GM13976 (cell line): ENCODE measurements around the gene AHRR.
"Not testable (repeated sequence)": the region's sequence is repeated elsewhere in the genome, so short reads cannot be mapped to it uniquely, and the experiment has no call there.

Experiments
- DNase-seq: peaks from one replicate; pipeline ENCODE4 v3.0.0; 2012; ENCODE audit warnings: low spot score
- in situ Hi-C: fragments of 300-500 bp; cut with MboI; formaldehyde crosslinking; loops from one replicate; pipeline ENCODE4 v1.12.0; 2022; ENCODE audit warnings: low sequenced_read_pairs, mixed read lengths, inconsistent platforms; ENCODE audit not compliant: unreplicated experiment
- TF ChIP-seq, protein P1 (sequence below): IDR thresholded peaks from 2 replicates; pipeline ENCODE4 v1.5.1; 2012; ENCODE audit warnings: borderline replicate concordance, mild to moderate bottlenecking; ENCODE audit not compliant: insufficient read depth; ENCODE audit errors: extremely low read depth, missing control alignments, control extremely low read depth

The AHRR gene

DNA sequence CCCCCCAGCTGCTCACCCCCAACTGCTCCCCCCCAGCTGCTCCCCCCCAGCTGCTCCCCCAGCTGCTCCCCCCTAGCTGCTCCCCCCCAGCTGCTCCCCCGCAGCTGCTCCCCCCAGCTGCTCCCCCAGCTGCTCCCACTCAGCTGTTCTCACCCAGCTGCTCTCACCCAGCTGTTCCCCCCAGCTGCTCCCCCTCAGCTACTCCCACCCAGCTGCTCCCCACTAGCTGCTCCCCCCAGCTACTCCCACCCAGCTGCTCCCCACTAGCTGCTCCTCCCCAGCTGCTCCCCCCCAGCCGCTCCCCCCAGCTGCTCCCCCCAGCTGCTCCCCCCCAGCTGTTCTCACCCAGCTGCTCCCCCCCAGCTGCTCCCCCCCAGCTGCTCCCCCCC lies 22.8 kb upstream of the AHRR start:
- TF ChIP-seq, protein P1, sequence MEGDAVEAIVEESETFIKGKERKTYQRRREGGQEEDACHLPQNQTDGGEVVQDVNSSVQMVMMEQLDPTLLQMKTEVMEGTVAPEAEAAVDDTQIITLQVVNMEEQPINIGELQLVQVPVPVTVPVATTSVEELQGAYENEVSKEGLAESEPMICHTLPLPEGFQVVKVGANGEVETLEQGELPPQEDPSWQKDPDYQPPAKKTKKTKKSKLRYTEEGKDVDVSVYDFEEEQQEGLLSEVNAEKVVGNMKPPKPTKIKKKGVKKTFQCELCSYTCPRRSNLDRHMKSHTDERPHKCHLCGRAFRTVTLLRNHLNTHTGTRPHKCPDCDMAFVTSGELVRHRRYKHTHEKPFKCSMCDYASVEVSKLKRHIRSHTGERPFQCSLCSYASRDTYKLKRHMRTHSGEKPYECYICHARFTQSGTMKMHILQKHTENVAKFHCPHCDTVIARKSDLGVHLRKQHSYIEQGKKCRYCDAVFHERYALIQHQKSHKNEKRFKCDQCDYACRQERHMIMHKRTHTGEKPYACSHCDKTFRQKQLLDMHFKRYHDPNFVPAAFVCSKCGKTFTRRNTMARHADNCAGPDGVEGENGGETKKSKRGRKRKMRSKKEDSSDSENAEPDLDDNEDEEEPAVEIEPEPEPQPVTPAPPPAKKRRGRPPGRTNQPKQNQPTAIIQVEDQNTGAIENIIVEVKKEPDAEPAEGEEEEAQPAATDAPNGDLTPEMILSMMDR, result no peak
- in situ Hi-C loops, result no loop called here
- no peak for DNase-seq

DNA sequence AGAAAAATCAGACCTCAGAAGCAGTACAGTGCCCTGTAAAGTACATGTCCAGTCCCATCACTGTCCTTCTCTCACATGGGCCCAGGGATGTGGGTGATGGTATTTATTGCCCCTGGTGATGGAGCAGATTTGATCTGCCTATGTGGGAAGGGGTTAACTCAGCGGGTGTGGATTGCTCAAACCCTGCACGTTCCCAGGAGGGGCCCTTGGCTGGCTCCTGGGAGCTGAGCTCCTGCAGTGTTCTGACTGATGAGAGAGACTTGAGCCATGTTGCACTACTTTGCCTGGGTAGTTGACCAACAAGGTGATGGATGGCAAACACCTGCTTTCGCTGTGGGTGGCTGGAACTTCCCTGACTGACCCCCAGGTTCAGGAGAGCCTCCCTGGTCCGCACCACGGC lies 21.6 kb upstream of the AHRR start:
- in situ Hi-C loops, DNase-seq: not testable (repeated sequence)

DNA sequence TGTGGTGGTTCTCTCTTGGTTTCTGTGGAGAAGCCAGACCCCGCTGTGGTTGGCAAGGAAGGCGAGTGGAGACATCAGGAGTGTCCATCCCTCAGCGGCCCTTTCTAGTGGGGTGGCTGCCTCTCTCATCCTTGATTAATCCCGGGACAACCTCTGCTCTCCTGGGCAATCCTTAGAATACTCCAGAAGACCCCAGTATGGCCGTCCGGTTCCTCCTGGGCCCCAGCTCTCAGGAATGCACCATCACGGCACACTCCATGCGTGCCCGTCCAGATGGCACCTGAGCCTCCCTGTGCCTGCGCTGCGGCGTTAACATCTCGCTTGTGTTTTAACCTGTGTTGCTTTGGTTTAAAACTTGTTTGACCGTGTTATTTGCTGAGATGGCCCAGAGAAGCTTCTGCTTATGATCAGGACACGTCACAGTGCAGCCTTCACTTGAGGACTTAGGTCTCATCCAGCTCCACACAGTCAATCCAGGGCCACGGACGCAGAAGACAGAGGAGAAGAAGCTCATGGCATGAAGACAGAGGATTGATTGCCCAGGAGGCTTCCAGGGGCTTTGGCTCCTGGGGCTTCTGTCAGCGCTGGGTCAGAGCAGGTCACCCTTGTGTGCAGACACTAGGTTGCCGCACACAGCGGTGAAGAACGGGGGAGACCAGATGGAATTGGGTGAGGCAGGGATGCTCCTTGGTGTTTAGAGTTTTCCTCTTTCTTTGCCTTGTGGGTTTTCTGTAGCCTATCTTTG lies 20.7 kb upstream of the AHRR start:
- in situ Hi-C loops, DNase-seq: not testable (repeated sequence)

DNA sequence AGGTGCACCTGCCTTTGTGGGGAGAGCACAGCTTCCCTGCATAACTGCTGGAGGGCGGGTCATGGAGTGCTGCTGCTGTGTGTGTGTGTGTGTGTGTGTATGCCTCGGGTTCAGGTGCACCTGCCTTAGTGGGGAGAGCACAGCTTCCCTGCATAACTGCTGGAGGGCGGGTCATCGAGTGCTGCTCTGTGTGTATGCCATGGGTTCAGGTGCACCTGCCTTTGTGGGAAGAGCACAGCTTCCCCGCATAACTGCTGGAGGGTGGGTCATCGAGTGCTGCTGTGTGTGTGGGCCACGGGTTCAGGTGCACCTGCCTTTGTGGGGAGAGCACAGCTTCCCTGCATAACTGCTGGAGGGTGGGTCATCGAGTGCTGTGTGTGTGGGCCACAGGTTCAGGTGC lies 19.1 kb upstream of the AHRR start:
- DNase-seq, in situ Hi-C loops: not testable (repeated sequence)

DNA sequence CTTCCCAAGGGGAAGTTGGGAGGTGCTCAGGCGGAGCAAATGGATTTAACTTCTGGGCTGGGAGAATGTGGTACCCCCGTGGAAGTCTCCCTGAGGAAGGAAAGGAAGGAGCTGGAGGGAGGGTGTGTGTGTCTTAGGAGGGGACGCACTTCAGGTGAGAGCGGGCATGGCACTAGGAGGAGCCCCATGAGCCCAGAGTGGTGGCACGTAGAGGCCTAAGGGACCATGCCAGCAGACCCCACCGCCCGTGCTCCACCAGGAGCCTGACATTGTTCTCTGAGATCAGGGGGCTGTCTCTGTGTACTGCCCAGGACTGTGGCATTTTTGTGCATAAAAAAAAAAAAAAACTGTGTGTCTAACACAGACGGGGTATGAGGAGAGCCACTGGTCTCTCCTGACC lies 18.5 kb upstream of the AHRR start:
- in situ Hi-C loops, result no loop called here
- DNase-seq, result no peak
- TF ChIP-seq, protein P1, result no peak

DNA sequence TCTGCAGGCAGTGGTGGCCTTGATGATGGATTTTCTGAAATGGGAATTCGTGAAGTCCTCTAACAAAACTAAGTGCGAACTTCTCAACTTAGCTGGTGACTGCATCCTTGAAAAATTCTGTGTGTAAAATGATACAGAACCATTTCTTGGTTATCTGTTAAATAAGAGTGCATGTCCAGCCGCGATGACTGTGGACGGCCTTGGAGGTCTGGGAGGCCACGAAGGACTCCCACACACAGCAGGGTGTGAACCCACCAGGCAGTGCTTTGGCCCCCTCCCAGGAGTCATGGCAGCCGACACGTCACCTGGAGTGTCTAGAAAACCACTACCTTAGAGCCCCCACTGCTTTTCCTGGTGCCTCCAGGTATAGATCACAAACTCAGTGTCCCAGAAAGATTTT lies 17.8 kb upstream of the AHRR start:
- in situ Hi-C loops, result not testable (repeated sequence)

DNA sequence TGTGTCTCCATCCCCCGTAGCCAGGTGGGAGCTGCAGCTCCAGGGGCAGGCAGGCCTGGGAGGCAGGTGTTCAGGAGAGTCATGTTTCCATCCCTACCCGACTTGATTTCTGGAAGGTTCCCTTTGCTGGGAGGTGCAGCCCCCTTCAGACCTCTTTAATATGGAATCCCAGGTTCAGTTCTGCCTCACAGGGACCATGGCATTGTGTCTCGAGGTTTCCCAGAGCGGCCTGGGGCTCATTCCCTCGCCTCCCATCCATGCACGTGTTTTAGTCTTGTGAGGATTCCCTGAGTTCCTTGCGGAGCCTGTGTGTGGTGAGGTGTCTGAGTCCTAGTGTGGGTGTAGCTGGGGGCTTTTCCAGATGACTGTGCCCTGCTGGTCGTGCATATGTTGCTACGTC lies 16.5 kb upstream of the AHRR start:
- in situ Hi-C loops, result no loop called here
- DNase-seq, result no peak
- TF ChIP-seq, protein P1, result no peak

More for the DNA sequence above, 17.8 kb upstream of the AHRR start:
- not testable (repeated sequence) for DNase-seq

DNA sequence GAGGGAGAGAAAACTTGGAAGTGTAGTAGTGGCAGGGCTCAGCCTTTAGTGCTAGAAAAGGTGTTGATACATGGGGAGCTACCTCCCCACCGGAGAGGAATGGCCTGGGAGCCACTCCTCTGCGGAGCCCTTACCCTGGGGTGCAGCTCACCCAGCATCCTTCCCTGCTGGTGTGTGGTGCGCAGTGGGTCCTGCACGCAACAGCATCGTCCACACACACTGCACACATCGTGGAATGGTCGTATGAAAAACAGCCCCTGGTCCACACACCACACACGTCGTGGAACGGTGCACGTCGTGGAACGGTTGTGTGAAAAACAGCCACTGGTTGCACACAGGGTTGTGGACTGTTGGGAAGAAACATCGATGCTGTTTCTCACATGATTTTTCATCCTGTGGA lies 16.1 kb upstream of the AHRR start:
- in situ Hi-C loops, result no loop called here
- no peak for DNase-seq
- TF ChIP-seq, protein P1, result no peak
